Measurements from ENCODE around the gene KLF9. TPM values are rescaled to one million over a fixed set of nuclear protein-coding genes. Genes with fewer than 3 reads are reported as not detected.

The KLF9 gene
- total RNA-seq, 3 donors from 2014 or later, result 129 to 223 (median 206) TPM

DNA sequence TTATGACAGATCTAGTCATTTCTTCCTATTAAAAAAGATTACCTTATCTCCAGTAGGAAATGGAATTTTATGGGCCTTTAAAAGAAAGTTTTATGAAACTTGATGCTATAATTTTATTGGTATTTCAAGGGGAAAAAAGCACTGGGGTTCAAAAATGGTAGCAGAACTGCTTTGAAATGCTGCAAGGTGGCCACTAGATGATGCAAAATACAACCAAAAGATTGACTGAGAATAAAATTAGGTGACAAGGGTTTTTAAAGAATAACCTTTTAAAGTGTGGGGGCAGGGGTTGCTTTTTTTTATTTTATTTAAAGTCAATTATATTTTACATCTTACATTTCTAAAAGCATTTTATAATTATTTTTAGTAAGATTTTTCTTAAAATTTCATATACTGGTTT, 61.7 kb downstream of the KLF9 start:
- TF ChIP-seq POLR2A (IDR thresholded peaks at IDR 0.05) (no peak), POLR2AphosphoS5 (IDR thresholded peaks at IDR 0.05) (no peak), CTCF (IDR thresholded peaks at IDR 0.05) (peak; percentile 34 to 67 (median 60))
- intact Hi-C loops (cut with DNase I; ENCODE audit: low total_unique reads), result no loop called here
- Histone ChIP-seq H3K9me3 (no peaks in the 10 kb centered on the region), H3K36me3 (no peaks in the 10 kb centered on the region), H3K4me1 (no peaks in the 10 kb centered on the region), H3K27me3 (no peaks in the 10 kb centered on the region), H3K4me3 (no peak overlapping the region), H3K27ac (no peak overlapping the region)
- DNase-seq (ENCODE audit: low spot score in 2 of 2), result no peak

DNA sequence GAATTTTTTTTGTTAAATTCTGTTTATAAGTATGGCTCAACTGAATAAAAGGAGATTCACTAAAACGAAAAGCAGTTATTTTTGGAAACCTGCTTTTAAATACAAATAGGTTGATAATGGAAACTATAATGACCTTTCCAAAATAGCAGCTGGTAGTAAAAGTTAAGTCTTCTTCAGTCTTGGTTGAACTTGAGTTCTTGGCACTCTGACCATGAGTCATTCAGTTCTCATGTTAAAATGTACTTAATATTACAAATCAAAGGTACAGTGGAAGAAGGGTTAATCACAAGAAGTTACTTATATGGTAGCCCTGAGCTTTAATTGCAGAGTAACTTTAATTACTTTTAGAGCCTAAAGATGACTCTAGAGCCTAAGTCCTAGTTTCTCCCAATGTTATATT, 62.1 kb downstream of the KLF9 start:
- H3K36me3 ChIP-seq, result no peaks in the 10 kb centered on the region
- H3K27me3 ChIP-seq, result no peaks in the 10 kb centered on the region
- H3K4me3 ChIP-seq, result no peak overlapping the region
- H3K4me1 ChIP-seq, result no peaks in the 10 kb centered on the region
- H3K9me3 ChIP-seq, result no peaks in the 10 kb centered on the region
- no peak for DNase-seq (ENCODE audit: low spot score in 2 of 2)
- H3K27ac ChIP-seq, result no peak overlapping the region
- TF ChIP-seq POLR2AphosphoS5 (IDR thresholded peaks at IDR 0.05), result no peak
- TF ChIP-seq CTCF (IDR thresholded peaks at IDR 0.05), result no peak
- no peak for TF ChIP-seq POLR2A (IDR thresholded peaks at IDR 0.05)
- intact Hi-C loops (cut with DNase I; ENCODE audit: low total_unique reads), result no loop called here

DNA sequence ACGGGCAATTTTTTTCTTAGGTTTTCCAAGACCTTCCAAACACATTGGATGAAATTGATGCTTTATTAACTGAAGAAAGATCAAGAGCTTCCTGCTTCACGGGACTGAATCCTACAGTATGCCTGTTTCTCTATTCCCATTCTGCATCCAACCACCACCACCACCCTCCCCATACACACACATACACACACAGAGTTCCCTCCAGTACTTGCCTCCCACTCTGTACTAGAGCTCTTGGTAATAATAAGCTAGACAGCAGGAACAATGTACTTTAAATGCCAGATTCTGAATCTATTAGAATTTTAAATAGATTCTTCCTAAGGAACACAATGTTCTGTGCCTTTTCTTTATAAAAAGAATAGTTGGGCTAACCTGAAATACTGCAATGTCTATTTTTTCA, 67.4 kb downstream of the KLF9 start:
- no peak for DNase-seq (ENCODE audit: low spot score in 2 of 2)
- H3K27ac ChIP-seq, result no peak overlapping the region
- intact Hi-C loops (cut with DNase I; ENCODE audit: low total_unique reads), result no loop called here
- H3K9me3 ChIP-seq, result no peaks in the 10 kb centered on the region
- H3K36me3 ChIP-seq, result no peaks in the 10 kb centered on the region
- no peaks in the 10 kb centered on the region for H3K27me3 ChIP-seq
- H3K4me3 ChIP-seq, result no peak overlapping the region
- no peaks in the 10 kb centered on the region for H3K4me1 ChIP-seq
- TF ChIP-seq POLR2A (IDR thresholded peaks at IDR 0.05) (no peak), CTCF (IDR thresholded peaks at IDR 0.05) (no peak), POLR2AphosphoS5 (IDR thresholded peaks at IDR 0.05) (no peak)

- intact Hi-C loops (cut with DNase I; ENCODE audit: low total_unique reads), result no loop called here
- Histone ChIP-seq H3K4me3 (no peak overlapping the region), H3K4me1 (no peaks in the 10 kb centered on the region), H3K27ac (no peak overlapping the region), H3K27me3 (no peaks in the 10 kb centered on the region), H3K36me3 (no peaks in the 10 kb centered on the region), H3K9me3 (no peaks in the 10 kb centered on the region)
- TF ChIP-seq POLR2AphosphoS5 (IDR thresholded peaks at IDR 0.05) (no peak), CTCF (IDR thresholded peaks at IDR 0.05) (peak; percentile 50 to 72 (median 67))
- DNase-seq (ENCODE audit: low spot score in 2 of 2), result no peak
These were observed 73.9 kb downstream of the KLF9 start for GRCh38 chr9:70340572-70340971.

Other genes starting within 250 kb of the KLF9 start
- 10 to 100 TPM; 23.4 to 62.2 (median 43.9) TPM for gene SMC5, start 155.7 kb downstream of the KLF9 start, total RNA-seq